ENCODE results near the gene KDM4B. TPM values are rescaled to one million over a fixed set of nuclear protein-coding genes. Genes with fewer than 3 reads are reported as not detected.

The KDM4B gene
- total and polyA plus RNA-seq, 2 donors from 2014 or later = 6.6 to 35.7 TPM

- H3K36me3 ChIP-seq (ENCODE audit: control insufficient read depth in 2 of 3, insufficient read depth in 3 of 3, low read length in 3 of 3) = peaks cover 0 to 4% (median 0%) of the 10 kb centered on the region in 3 donors
- no peaks in the 10 kb centered on the region for H3K27me3 ChIP-seq (ENCODE audit: control insufficient read depth, insufficient read depth, low read length)
- DNase-seq = no peak
- no peak overlapping the region for H3K4me3 ChIP-seq (ENCODE audit: low read length in 3 of 3)
- no peak overlapping the region for H3K27ac ChIP-seq (ENCODE audit: low read depth in 2 of 2, low read length in 2 of 2)
- intact Hi-C loops (cut with DNase I) = no loop called here
- no peak for TF ChIP-seq CTCF (IDR thresholded peaks at IDR 0.05; ENCODE audit: borderline replicate concordance, extremely low read depth, insufficient read depth)
- H3K9ac ChIP-seq (ENCODE audit: low read length in 3 of 3) = no peak overlapping the region
- no peaks in the 10 kb centered on the region for H3K9me3 ChIP-seq (ENCODE audit: control insufficient read depth in 2 of 3, insufficient read depth in 1 of 3, low read length in 3 of 3)
- peaks cover 0 to 20% (median 13%) of the 10 kb centered on the region in 3 donors for H3K4me1 ChIP-seq (ENCODE audit: control insufficient read depth in 2 of 3, insufficient read depth in 2 of 3, low read depth in 1 of 3, low read length in 3 of 3)
- no peak for FAIRE-seq
Observed at GRCh38 chr19:5106971-5107370, 138.1 kb downstream of the KDM4B start.

GRCh38 chr19:5107432-5108122 lies 138.7 kb downstream of the KDM4B start:
- Histone ChIP-seq H3K36me3 (ENCODE audit: control insufficient read depth in 2 of 3, insufficient read depth in 3 of 3, low read length in 3 of 3) (peaks cover 0 to 6% (median 5%) of the 10 kb centered on the region in 3 donors), H3K4me3 (ENCODE audit: low read length in 3 of 3) (no peak overlapping the region), H3K9ac (ENCODE audit: low read length in 3 of 3) (no peak overlapping the region), H3K9me3 (ENCODE audit: control insufficient read depth in 2 of 3, insufficient read depth in 1 of 3, low read length in 3 of 3) (no peaks in the 10 kb centered on the region), H3K4me1 (ENCODE audit: control insufficient read depth in 2 of 3, insufficient read depth in 2 of 3, low read depth in 1 of 3, low read length in 3 of 3) (peaks cover 0 to 16% (median 13%) of the 10 kb centered on the region in 3 donors), H3K27me3 (ENCODE audit: control insufficient read depth, insufficient read depth, low read length) (no peaks in the 10 kb centered on the region), H3K27ac (ENCODE audit: low read depth in 2 of 2, low read length in 2 of 2) (no peak overlapping the region)
- TF ChIP-seq CTCF (IDR thresholded peaks at IDR 0.05; ENCODE audit: borderline replicate concordance, extremely low read depth, insufficient read depth) = no peak
- DNase-seq (no peak), FAIRE-seq (no peak)
- intact Hi-C loops (cut with DNase I) = no loop called here

GRCh38 chr19:5108123-5108596 lies 139.2 kb downstream of the KDM4B start:
- H3K36me3 ChIP-seq (ENCODE audit: control insufficient read depth in 2 of 3, insufficient read depth in 3 of 3, low read length in 3 of 3) = peaks cover 0 to 7% (median 6%) of the 10 kb centered on the region in 3 donors
- no peak for TF ChIP-seq CTCF (IDR thresholded peaks at IDR 0.05; ENCODE audit: borderline replicate concordance, extremely low read depth, insufficient read depth)

More at GRCh38 chr19:5108123-5108596, 139.2 kb downstream of the KDM4B start:
- Histone ChIP-seq H3K4me1 (ENCODE audit: control insufficient read depth in 2 of 3, insufficient read depth in 2 of 3, low read depth in 1 of 3, low read length in 3 of 3) (peaks cover 0 to 13% (median 10%) of the 10 kb centered on the region in 3 donors), H3K4me3 (ENCODE audit: low read length in 3 of 3) (no peak overlapping the region), H3K27ac (ENCODE audit: low read depth in 2 of 2, low read length in 2 of 2) (no peak overlapping the region), H3K9me3 (ENCODE audit: control insufficient read depth in 2 of 3, insufficient read depth in 1 of 3, low read length in 3 of 3) (no peaks in the 10 kb centered on the region), H3K9ac (ENCODE audit: low read length in 3 of 3) (no peak overlapping the region), H3K27me3 (ENCODE audit: control insufficient read depth, insufficient read depth, low read length) (no peaks in the 10 kb centered on the region)
- no peak for DNase-seq
- FAIRE-seq = no peak
- intact Hi-C loops (cut with DNase I) = no loop called here
